HEK293T (cell line): ENCODE data around the gene PBOV1.

Experiments
- ELF4 ChIP-seq: fragments of 450-650 bp; IDR thresholded peaks from 2 replicates; pipeline ENCODE4 v1.6.1; 2017; ENCODE audit warnings: antibody characterized with exemption
- FOXA1 ChIP-seq: fragments of 450-650 bp; IDR thresholded peaks from 2 replicates; pipeline ENCODE4 v1.6.1; 2016; ENCODE audit warnings: mild to moderate bottlenecking
- FOXM1 ChIP-seq: fragments of 450-650 bp; IDR thresholded peaks from 2 replicates; pipeline ENCODE4 v1.6.1; 2017; ENCODE audit warnings: mild to moderate bottlenecking, borderline replicate concordance
- HDGF ChIP-seq: fragments of 450-650 bp; IDR thresholded peaks from 2 replicates; pipeline ENCODE4 v1.6.1; 2017; ENCODE audit warnings: antibody characterized with exemption, borderline replicate concordance
- NFRKB ChIP-seq: fragments of 450-650 bp; IDR thresholded peaks from 2 replicates; pipeline ENCODE4 v1.6.1; 2016; ENCODE audit warnings: mild to moderate bottlenecking, moderate library complexity
- SUZ12 ChIP-seq: fragments of 450-650 bp; IDR thresholded peaks from 2 replicates; pipeline ENCODE4 v1.6.1; 2016; ENCODE audit warnings: mild to moderate bottlenecking
- TARDBP ChIP-seq: fragments of 450-650 bp; IDR thresholded peaks from 2 replicates; pipeline ENCODE4 v1.6.1; 2016

DNA sequence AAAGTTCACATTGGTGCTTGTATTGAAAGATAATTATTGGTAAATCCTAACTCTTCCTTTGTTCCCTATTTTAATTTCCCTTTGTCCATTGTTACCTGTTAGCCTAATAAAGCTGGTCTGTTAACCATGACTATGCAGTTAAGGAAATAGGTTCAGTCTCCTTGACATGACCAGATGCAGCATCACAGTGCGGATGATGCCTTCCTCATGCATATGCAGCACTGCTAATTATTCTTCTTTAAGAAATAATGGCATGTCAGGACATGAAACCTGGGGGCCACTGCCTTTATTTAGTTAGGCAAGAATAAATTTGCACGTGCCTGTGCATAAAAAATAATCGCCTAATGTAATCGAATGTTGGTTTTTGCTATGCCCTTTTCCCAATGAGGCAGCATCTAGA is 16.5 kb downstream of the PBOV1 start:
- no peak for TF ChIP-seq TARDBP
- TF ChIP-seq NFRKB = no peak
- TF ChIP-seq SUZ12 = no peak
- TF ChIP-seq FOXA1 = no peak
- TF ChIP-seq ELF4 = no peak
- TF ChIP-seq HDGF = no peak
- no peak for TF ChIP-seq FOXM1
